HG03135 (cell line): ENCODE results near the gene TGFBI.

Experiments used
- ATAC-seq: cut with Tn5 transposase; IDR thresholded peaks from one replicate; pipeline ENCODE4 v1.9.1; 2021; ENCODE audit warnings: mild to moderate bottlenecking, moderate library complexity; ENCODE audit not compliant: unreplicated experiment

Gene TGFBI

GRCh38 chr5:136084698-136085097 lies 55.9 kb downstream of the TGFBI start:
- ATAC-seq, result no peak

GRCh38 chr5:136086783-136087566 lies 58.2 kb downstream of the TGFBI start:
- ATAC-seq, result no peak

- no peak for ATAC-seq
These were observed 59.4 kb downstream of the TGFBI start for GRCh38 chr5:136087961-136088871.

- no peak for ATAC-seq
These were observed 61.0 kb downstream of the TGFBI start for GRCh38 chr5:136089791-136090190.

GRCh38 chr5:136090319-136090718 lies 61.5 kb downstream of the TGFBI start:
- no peak for ATAC-seq

- ATAC-seq, result no peak
These were observed 65.6 kb downstream of the TGFBI start for GRCh38 chr5:136094189-136094912.

GRCh38 chr5:136094913-136095641 lies 66.3 kb downstream of the TGFBI start:
- no peak for ATAC-seq

- ATAC-seq, result no peak
These were observed 69.4 kb downstream of the TGFBI start for GRCh38 chr5:136098176-136098575.

GRCh38 chr5:136099870-136100269 lies 71.1 kb downstream of the TGFBI start:
- ATAC-seq, result no peak

- ATAC-seq, result no peak
These were observed 73.1 kb downstream of the TGFBI start for GRCh38 chr5:136101884-136102283.

GRCh38 chr5:136103118-136103517 lies 74.3 kb downstream of the TGFBI start:
- peak; percentile 57 for ATAC-seq

- ATAC-seq, result no peak
These were observed 75.6 kb downstream of the TGFBI start for GRCh38 chr5:136104306-136104965.

- ATAC-seq, result no peak
These were observed 77.7 kb downstream of the TGFBI start for GRCh38 chr5:136106351-136107031.

GRCh38 chr5:136108180-136108611 lies 79.4 kb downstream of the TGFBI start:
- ATAC-seq, result peak; percentile 45

GRCh38 chr5:136108766-136109165 lies 80.0 kb downstream of the TGFBI start:
- ATAC-seq, result no peak

GRCh38 chr5:136109453-136110135 lies 80.8 kb downstream of the TGFBI start:
- no peak for ATAC-seq
